GM23338 (cell line): ENCODE measurements around the gene TFAP2A.
A peak's percentile ranks its signal among the peaks of the same experiment; 100 is the strongest.

ENCODE experiments used
- CREB1 ChIP-seq: fragments of 250-450 bp; sonication (Bioruptor Pico); IDR thresholded peaks from 2 replicates; pipeline ENCODE4 v1.5.0; 2020; ENCODE audit warnings: low read depth, mild to moderate bottlenecking, moderate library complexity
- CTCF ChIP-seq, 2 experiments: fragments of 200-600 bp in 1 of 2; sonication (generic) in 1 of 2; conservative IDR thresholded peaks; 2 replicates each; pipeline versions ENCODE4 v1.5.1 to v1.6.1; 2016 to 2017; ENCODE audit warnings: antibody characterized with exemption in 2 of 2, low read depth in 2 of 2, mild to moderate bottlenecking in 2 of 2, moderate library complexity in 1 of 2
- ETS1 ChIP-seq: IDR thresholded peaks from 2 replicates; pipeline ENCODE4 v1.6.1; 2016; ENCODE audit warnings: antibody characterized with exemption
- EZH2 ChIP-seq: fragments of 200-600 bp; sonication (generic); IDR thresholded peaks from one replicate; pipeline ENCODE4 v1.8.0; 2017; ENCODE audit warnings: antibody characterized with exemption, mild to moderate bottlenecking, low read depth; ENCODE audit not compliant: unreplicated experiment
- EZH2phosphoT487 ChIP-seq: fragments of 200-600 bp; sonication (generic); IDR thresholded peaks from one replicate; pipeline ENCODE4 v1.8.1; 2018; ENCODE audit warnings: antibody characterized with exemption; ENCODE audit not compliant: unreplicated experiment
- JUNB ChIP-seq: IDR thresholded peaks from one replicate; pipeline ENCODE4 v1.6.1; 2016; ENCODE audit warnings: antibody characterized with exemption; ENCODE audit not compliant: unreplicated experiment
- NANOG ChIP-seq: IDR thresholded peaks from 2 replicates; pipeline ENCODE4 v1.6.1; 2016; ENCODE audit warnings: antibody characterized with exemption, borderline replicate concordance
- POLR2AphosphoS5 ChIP-seq: IDR thresholded peaks from 2 replicates; pipeline ENCODE4 v1.6.1; 2016; ENCODE audit warnings: antibody characterized with exemption, low read depth
- REST ChIP-seq: IDR thresholded peaks from one replicate; pipeline ENCODE4 v1.6.1; 2018; ENCODE audit warnings: antibody characterized with exemption; ENCODE audit not compliant: unreplicated experiment
- STAT1 ChIP-seq: IDR thresholded peaks from one replicate; pipeline ENCODE4 v1.6.1; 2016; ENCODE audit warnings: antibody characterized with exemption; ENCODE audit not compliant: unreplicated experiment
- ZNF114 ChIP-seq: fragments of 250-450 bp; sonication (Bioruptor Pico); IDR thresholded peaks from 2 replicates; pipeline ENCODE4 v1.5.0; 2020; ENCODE audit warnings: mild to moderate bottlenecking, moderate library complexity
- ZNF462 ChIP-seq: fragments of 250-450 bp; sonication (Bioruptor Pico); IDR thresholded peaks from 2 replicates; pipeline ENCODE4 v1.5.0; 2020; ENCODE audit warnings: mild to moderate bottlenecking, moderate library complexity

- TF ChIP-seq CTCF (conservative IDR thresholded peaks at IDR 0.05; ENCODE audit: low read depth in 2 of 2) (no peak), ZNF462 (CRISPR knock-in tag) (no peak), EZH2 (no peak), JUNB (no peak), POLR2AphosphoS5 (no peak), EZH2phosphoT487 (peak; percentile 52), ZNF114 (CRISPR knock-in tag) (no peak), REST (no peak), NANOG (no peak), CREB1 (CRISPR knock-in tag) (no peak), ETS1 (no peak), STAT1 (no peak)
Observed at GRCh38 chr6:10385524-10386132, 29.2 kb downstream of the TFAP2A start.
